Measurements from ENCODE around the gene IQSEC3.
"Not testable (repeated sequence)": the region's sequence is repeated elsewhere in the genome, so short reads cannot be mapped to it uniquely, and the experiment has no call there.

Gene IQSEC3

GRCh38 chr12:184811-185575 is 118.4 kb downstream of the IQSEC3 start:
- FAIRE-seq, result no peak

- no peak for FAIRE-seq
Measured at GRCh38 chr12:185576-185955, 119.0 kb downstream of the IQSEC3 start.

- no peak for FAIRE-seq
Measured at GRCh38 chr12:186006-186625, 119.5 kb downstream of the IQSEC3 start.

DNA sequence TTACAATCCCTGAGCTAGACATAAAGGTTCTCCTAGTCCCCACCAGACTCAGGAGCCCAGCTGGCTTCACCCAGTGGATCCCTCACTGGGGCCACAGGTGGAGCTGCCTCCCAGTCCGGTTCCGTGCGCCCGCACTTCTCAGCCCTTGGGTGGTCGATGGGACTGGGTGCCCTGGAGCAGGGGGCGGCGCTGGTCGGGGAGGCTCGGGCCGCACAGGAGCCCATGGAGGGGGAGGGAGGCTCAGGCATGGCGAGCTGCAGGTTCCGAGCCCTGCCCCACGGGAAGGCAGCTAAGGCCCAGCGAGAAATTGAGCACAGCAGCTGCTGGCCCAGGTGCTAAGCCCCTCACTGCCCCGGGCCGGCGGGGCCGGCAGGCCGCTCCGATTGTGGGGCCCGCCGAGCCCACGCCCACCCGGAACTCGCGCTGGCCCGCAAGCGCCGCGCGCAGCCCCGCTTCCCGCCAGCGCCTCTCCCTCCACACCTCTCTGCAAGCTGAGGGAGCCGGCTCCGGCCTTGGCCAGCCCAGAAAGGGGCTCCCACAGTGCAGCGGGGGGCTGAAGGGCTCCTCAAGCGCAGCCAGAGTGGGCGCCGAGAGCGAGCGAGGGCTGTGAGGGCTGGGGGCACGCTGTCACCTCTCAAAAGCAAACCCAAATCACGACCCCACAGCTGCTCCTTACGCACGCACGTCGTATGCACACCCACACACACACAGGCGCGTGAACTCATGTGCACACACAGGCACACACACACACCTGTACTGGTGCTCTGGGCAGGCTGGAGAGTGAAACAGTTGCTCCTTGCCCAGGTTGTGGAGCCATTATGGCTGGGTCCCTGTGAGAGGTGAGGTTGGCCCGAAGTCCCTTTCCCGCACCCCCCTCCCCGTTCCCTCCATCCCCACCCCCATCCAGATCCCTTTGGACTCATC is 121.7 kb downstream of the IQSEC3 start:
- not testable (repeated sequence) for FAIRE-seq

DNA sequence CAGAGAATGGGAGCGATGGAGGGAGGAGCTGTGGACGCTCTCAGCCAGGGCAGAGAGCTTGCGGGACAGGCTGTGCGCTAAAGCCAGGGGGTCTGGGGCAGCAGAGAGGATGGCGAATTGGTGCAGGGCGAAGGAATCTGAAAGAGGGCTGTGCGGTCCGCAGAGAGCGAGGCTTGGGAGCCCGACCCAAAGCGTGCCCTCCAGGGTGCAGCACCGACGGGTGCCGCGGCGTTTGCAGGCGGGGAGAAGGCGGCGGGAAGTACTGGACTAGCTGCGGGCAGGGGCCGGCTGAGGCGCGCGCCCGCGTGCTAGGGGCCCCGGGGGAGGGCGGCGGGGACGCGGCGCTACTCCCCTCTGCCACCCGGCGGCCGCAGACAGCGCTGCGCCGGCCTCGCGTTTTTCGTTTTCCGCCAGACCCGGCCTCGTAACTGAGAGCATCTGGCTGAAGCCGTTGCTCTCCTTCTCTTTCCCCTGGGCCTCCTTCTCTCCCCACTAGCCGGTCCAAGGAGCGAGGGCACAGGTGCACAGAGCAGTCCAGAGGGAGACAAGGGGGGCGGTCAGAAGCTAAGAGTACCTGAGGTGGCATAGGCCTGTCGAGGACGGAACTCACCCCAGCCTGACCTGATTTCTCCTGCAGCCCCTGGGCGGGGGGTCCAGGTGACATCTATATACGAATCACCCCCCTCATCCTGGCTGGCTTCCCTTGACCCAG is 122.5 kb downstream of the IQSEC3 start:
- no peak for FAIRE-seq

DNA sequence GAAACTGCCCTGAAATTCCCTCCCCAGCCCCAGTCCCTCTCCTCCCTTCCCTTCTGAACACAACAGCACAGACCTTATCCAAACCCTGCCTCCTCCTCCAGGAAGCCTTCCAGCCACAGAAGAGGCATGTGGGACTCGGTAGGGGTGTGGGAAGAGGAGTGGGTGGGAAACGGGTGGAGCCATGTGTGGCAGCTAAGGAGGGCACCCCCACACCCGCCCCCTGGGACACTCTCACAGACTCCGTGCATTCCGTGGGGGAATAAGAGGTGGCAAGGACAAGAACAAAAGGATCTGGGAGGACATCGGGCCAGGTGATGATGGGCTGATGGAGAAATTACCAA is 123.0 kb downstream of the IQSEC3 start:
- FAIRE-seq, result no peak

DNA sequence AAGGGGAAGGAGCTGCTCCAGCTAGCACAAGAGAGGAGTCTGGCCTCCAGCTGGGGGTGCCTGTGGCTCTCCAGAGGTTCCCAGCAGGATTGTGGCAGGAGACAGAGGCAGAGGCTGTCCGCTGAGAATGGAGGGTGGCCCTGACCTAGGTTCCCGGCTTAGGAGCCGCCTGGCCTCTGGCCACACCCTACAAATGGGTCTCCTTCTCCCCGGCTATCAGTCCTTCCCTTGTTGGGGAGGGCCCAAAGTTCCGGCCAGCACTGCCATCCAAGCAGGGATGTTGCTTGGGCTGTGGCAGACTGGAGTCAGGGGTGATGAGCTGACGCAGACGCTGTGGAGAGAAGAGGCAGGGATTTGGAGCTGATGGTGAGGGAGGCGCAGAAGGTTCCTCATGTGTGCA is 124.3 kb downstream of the IQSEC3 start:
- FAIRE-seq, result no peak

DNA sequence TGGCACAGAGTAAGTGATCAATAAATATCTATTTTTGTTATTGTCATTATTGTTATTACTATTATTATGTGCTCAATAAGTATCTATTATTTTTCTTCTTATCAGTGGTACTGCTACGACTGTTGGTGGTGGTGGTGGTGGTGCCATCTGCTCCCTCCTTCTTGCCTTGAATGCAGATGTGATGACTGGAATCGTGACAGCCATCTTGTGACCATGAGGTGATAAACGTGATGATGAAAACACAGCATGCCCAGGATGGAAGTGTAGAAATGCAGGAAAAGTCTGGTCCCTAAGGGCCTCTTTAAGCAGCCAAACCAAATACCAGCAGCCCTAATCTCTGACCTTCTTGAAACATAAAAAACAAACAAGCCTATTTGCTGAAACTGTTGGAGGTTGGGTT is 125.0 kb downstream of the IQSEC3 start:
- FAIRE-seq, result no peak

- FAIRE-seq, result no peak
Measured at GRCh38 chr12:193261-193660, 126.7 kb downstream of the IQSEC3 start.

GRCh38 chr12:194276-194675 is 127.7 kb downstream of the IQSEC3 start:
- FAIRE-seq, result no peak

DNA sequence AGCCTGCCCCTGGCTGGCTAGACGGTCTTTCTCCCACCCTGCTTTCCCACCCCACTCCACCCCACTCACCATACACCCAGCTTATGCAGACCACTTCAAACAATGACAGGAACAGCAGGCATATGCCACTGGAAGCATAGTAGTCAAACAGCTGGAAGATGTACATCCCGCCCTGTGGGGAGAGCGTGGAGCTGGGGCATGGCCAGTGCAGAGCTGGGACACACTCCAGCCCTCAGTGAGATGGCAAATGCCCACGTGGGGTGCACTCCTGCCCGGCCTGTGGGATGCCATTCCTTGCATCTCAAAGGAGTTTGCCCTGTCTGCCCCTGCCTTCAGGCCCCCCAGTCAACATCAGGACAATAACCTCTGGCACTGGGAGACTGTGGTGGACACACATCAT is 128.6 kb downstream of the IQSEC3 start:
- no peak for FAIRE-seq

GRCh38 chr12:195951-196350 is 129.4 kb downstream of the IQSEC3 start:
- FAIRE-seq, result no peak

DNA sequence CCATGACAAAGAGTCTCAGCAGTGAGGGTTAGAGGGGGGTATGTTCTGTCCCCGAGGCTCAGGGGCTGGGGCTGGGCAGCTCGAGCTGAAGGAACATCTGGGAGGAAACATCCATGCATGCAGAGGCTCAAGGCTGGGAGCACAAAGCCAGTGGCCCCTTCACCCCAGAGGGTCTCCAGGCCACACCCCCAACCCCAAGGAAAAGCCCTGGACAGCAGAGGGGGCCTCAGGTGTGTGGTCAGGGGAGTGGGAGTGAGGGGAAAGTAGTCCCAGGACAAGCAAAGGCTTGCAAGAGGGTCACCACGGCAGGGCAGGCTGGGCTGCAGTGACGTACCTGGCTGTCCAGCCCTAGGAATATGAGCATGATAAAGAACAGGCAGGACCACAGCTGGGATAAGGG is 129.9 kb downstream of the IQSEC3 start:
- no peak for FAIRE-seq

DNA sequence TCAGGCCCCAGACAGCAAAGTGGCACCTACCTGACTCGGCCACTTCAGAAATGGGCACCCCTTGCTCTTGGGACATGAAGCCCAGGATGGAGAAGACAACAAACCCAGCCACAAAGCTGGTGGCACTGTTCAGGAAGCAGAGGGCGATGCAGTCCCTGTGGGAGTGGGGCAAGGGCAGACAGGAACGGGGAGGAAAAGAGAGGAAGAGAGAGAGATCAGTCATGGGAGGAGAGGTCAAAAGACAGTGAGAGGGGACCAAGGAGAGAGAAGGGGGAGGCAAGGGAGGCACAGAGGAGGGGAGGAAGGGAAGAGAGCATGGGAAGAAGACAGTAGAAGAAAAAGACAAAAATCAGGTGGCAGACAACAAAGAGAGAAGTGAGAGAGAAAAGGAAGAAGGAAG is 130.8 kb downstream of the IQSEC3 start:
- FAIRE-seq, result no peak

- no peak for FAIRE-seq
Measured at GRCh38 chr12:197911-198695, 131.5 kb downstream of the IQSEC3 start.

- no peak for FAIRE-seq
Measured at GRCh38 chr12:198705-199104, 132.1 kb downstream of the IQSEC3 start.

DNA sequence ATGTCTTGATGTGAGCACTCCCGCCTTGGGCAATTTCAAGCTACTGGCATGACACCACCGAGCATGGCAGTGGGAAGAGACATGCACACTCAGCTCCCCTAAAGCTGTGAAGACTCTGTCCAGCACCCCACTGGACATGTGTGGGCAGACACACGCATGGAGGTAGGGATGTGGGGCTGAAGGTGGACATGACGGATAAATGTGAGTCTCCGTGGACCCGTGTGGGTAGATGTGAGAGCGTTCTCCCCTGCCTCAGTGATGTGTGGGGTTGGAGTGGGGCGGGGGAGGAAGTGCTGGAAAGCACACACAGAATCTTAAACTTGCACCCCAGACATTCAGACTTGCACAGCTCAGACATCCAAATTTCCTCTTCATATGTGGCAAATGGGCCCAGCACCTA is 134.8 kb downstream of the IQSEC3 start:
- FAIRE-seq, result no peak

- no peak for FAIRE-seq
Measured at GRCh38 chr12:202081-202731, 135.6 kb downstream of the IQSEC3 start.

- no peak for FAIRE-seq
Measured at GRCh38 chr12:203074-203461, 136.5 kb downstream of the IQSEC3 start.

GRCh38 chr12:203462-204260 is 137.1 kb downstream of the IQSEC3 start:
- no peak for FAIRE-seq

DNA sequence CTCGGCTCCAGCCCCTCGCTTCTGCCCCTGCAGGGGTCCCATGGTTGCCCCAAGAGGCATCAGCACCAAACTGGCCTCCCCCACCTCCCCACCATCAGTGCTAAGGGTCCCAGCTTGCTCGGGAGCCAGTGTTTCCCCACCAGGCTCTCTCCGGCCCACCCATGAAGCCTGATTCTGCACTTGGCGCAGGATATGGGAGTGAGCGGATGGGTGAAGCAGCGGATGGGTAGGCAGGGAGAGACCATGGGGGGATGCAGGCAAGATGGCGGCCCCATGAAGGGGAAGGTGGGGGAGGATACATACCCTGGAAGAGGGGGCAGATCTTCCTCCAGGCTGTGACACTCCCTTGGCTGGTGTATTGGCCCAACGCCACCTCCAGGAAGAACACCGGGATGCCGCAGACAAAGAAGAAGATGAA is 137.7 kb downstream of the IQSEC3 start:
- FAIRE-seq, result no peak
